CD4-positive, alpha-beta memory T cell (primary cell): ENCODE measurements around the gene LRCOL1. TPM values are rescaled to one million over a fixed set of nuclear protein-coding genes. Genes with fewer than 3 reads are reported as not detected.
A peak's percentile ranks its signal among the peaks of the same experiment; 100 is the strongest.

Experiments
- CTCF ChIA-PET: fragments of 350-600 bp; sonication (Branson Sonifier 250); formaldehyde crosslinking; loops from one replicate; lab custom pipeline; 2021; ENCODE audit warnings: inconsistent platforms; ENCODE audit not compliant: partially characterized antibody; lab: Charles Lee
- POLR2A ChIA-PET: fragments of 350-600 bp; sonication (Branson Sonifier 250); formaldehyde crosslinking; loops from one replicate; lab custom pipeline; 2021; ENCODE audit not compliant: partially characterized antibody; lab: Charles Lee
- DNase-seq, 5 donors: peaks; one replicate each; pipeline versions ENCODE4 v3.0.0 to v3.0.0-alpha.2; 2020 to 2022; ENCODE audit warnings: mixed read lengths in 1 of 5
- H3K27ac ChIP-seq: one replicate; pipeline ENCODE4 v1.7.0; 2013; ENCODE audit warnings: low read depth, low read length
- H3K27me3 ChIP-seq: 2 replicates; pipeline ENCODE4 v1.7.0; 2013; ENCODE audit warnings: mild to moderate bottlenecking, low read length, moderate library complexity; ENCODE audit not compliant: insufficient read depth
- H3K36me3 ChIP-seq: 2 replicates; pipeline ENCODE4 v1.7.0; 2013; ENCODE audit warnings: mild to moderate bottlenecking, low read length, moderate library complexity; ENCODE audit not compliant: insufficient read depth
- H3K4me1 ChIP-seq: 2 replicates; pipeline ENCODE4 v1.7.0; 2013; ENCODE audit warnings: mild to moderate bottlenecking, low read length, moderate library complexity; ENCODE audit not compliant: insufficient read depth
- H3K4me3 ChIP-seq, 2 donors: one replicate each; pipeline ENCODE4 v1.7.0; 2013; ENCODE audit warnings: low read length in 2 of 2, mild to moderate bottlenecking in 1 of 2
- H3K9me3 ChIP-seq, 2 donors: one replicate each; pipeline ENCODE4 v1.7.0; 2013; ENCODE audit warnings: low read length in 2 of 2, control low read depth in 1 of 2; ENCODE audit not compliant: control insufficient read depth in 1 of 2
- H3K27ac Mint-ChIP-seq, 7 donors: one replicate each; pipeline ENCODE4 v1.8.0; 2020 to 2021; ENCODE audit warnings: mixed read lengths in 7 of 7, mild to moderate bottlenecking in 6 of 7, inconsistent platforms in 3 of 7, moderate library complexity in 3 of 7
- H3K27me3 Mint-ChIP-seq, 2 donors: one replicate each; pipeline ENCODE4 v1.8.0; 2020 to 2021; ENCODE audit warnings: mixed read lengths in 2 of 2
- H3K36me3 Mint-ChIP-seq, 2 donors: one replicate each; pipeline ENCODE4 v1.8.0; 2020 to 2021; ENCODE audit warnings: mixed read lengths in 2 of 2, inconsistent platforms in 1 of 2, mild to moderate bottlenecking in 1 of 2
- H3K4me1 Mint-ChIP-seq, 4 donors: one replicate each; pipeline ENCODE4 v1.8.0; 2020 to 2021; ENCODE audit warnings: mixed read lengths in 4 of 4, mild to moderate bottlenecking in 1 of 4
- H3K4me3 Mint-ChIP-seq, 8 donors: one replicate each; pipeline ENCODE4 v1.8.0; 2020 to 2021; ENCODE audit warnings: mixed read lengths in 8 of 8, mild to moderate bottlenecking in 7 of 8, moderate library complexity in 6 of 8, inconsistent platforms in 3 of 8
- H3K9me3 Mint-ChIP-seq, 8 donors: one replicate each; pipeline ENCODE4 v1.8.0; 2020 to 2021; ENCODE audit warnings: mixed read lengths in 8 of 8, mild to moderate bottlenecking in 5 of 8, inconsistent platforms in 3 of 8, moderate library complexity in 1 of 8
- intact Hi-C: fragments of 100-400 bp; cut with micrococcal nuclease; formaldehyde crosslinking; loops from one replicate; pipeline ENCODE4 v1.15.1; 2023
- polyA plus RNA-seq, 2 donors: library from polyadenylated mRNA; unstranded; fragments of 300-500 nt; fragmentation: Illumina TruSeq; gene quantifications; one replicate each; pipeline ENCODE4 v1.2.3, GENCODE V29; 2021
- total RNA-seq, 2 experiments: library from RNA; stranded (reverse); gene quantifications; one replicate each; pipeline ENCODE4 v1.2.3, GENCODE V29; 2021

LRCOL1 gene
- total and polyA plus RNA-seq, 4 experiments from 2014 or later: not detected

DNA sequence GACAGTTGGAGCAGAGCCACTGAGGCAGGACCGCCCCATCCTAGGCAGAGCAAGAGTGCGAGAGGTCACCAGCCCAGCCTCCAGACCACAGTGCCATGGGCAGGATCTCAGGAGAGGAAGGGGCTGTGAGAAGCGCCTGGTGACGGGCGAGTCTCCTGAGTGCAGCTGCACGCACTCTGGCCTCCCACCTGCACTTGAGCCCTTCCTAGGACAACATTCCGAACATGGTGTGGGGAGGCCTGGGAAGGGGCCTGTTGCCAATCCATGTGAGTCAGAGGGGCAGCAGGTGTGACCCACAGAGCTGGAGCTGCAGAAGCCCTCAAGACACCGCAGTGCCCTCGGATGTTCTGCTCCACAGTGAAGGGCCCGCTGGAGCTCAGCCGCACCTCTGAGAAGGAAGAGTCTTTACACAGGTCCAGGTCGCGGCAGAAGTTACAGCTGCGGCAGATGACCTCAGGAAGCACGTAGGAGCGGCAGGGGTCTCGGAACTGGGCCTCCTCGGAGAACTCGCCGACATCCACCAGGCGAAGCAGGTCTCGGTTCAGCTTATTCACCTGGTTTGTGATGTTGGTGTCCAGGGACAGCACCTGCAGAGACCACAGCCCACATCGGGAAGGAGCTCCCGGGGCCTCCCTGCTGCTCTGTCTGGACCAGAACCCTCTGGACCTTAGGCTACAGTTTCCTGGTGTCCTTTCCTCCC lies 15.5 kb upstream of the LRCOL1 start:
- Histone ChIP-seq H3K27ac (no peak overlapping the region), H3K4me3 (no peak overlapping the region), H3K4me1 (no peaks in the 10 kb centered on the region), H3K9me3 (no peaks in the 10 kb centered on the region), H3K36me3 (no peaks in the 10 kb centered on the region), H3K27me3 (no peaks in the 10 kb centered on the region)
- ChIA-PET CTCF (interaction anchor here (0.7 kb wide), 1 partner anchor 10 kb away, joined by 4 read pairs; no protein-coding TSS in a partner anchor), POLR2A (no interaction called here)
- H3K4me3 Mint-ChIP-seq: no peak overlapping the region
- peaks cover 1 to 12% (median 7%) of the 10 kb centered on the region in 4 donors for H3K4me1 Mint-ChIP-seq
- H3K9me3 Mint-ChIP-seq: peaks cover 0 to 2% (median 0%) of the 10 kb centered on the region in 8 donors
- H3K27ac Mint-ChIP-seq: no peak overlapping the region
- DNase-seq: no peak
- intact Hi-C loops: no loop called here
- no peaks in the 10 kb centered on the region for H3K27me3 Mint-ChIP-seq
- peaks cover 19 to 30% of the 10 kb centered on the region in 2 donors for H3K36me3 Mint-ChIP-seq

DNA sequence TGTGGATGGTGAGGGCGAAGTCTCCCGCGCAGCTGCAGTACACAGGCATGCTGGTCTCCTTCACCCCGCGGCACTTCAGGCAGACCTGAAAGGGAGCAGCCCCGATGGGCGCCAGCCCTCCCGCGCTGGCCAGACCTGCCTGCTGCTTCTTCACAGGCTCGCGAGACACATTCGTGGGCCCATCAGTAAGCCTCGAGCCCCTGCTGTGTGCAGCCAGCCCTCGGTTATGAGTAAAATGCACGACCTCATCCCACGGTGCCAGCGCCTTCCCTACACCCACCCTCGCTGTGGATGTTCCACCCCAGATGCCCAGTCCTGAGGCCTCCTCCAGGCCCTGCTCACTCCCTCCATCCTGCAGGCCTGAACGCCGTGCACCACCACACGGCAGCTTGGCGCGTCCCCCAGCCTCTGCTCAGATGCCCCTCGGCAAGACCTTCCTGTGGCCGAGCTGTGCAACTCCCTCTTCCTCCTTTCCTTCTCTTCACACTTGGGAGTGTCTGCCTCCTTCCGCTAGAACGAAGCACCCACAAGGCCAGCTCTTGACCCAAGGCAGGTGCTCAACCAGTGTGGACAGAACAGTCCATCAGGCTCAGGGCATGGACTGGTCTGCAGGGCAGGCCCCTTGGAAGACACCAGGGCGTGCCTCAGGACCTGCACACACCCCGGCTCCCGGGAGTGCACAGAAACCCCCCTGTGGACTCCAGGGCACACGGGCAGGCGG lies 14.7 kb upstream of the LRCOL1 start:
- no peaks in the 10 kb centered on the region for H3K4me1 ChIP-seq
- H3K4me1 Mint-ChIP-seq: peaks cover 1 to 12% (median 7%) of the 10 kb centered on the region in 4 donors
- no peak for DNase-seq
- H3K9me3 Mint-ChIP-seq: peaks cover 0 to 2% (median 0%) of the 10 kb centered on the region in 8 donors
- H3K27me3 Mint-ChIP-seq: no peaks in the 10 kb centered on the region
- H3K9me3 ChIP-seq: no peaks in the 10 kb centered on the region
- peak overlapping the region in 1 of 8 donors; percentile 5 for H3K4me3 Mint-ChIP-seq
- CTCF ChIA-PET: interaction anchor here (0.7 kb wide), 1 partner anchor 9 kb away, joined by 4 read pairs; no protein-coding TSS in a partner anchor
- intact Hi-C loops: no loop called here
- H3K27me3 ChIP-seq: no peaks in the 10 kb centered on the region
- POLR2A ChIA-PET: no interaction called here
- H3K36me3 ChIP-seq: no peaks in the 10 kb centered on the region
- no peak overlapping the region for H3K4me3 ChIP-seq
- peaks cover 11 to 24% of the 10 kb centered on the region in 2 donors for H3K36me3 Mint-ChIP-seq
- H3K27ac Mint-ChIP-seq: peak overlapping the region in 3 of 7 donors; percentile 19 to 40 (median 29)
- H3K27ac ChIP-seq: no peak overlapping the region

DNA sequence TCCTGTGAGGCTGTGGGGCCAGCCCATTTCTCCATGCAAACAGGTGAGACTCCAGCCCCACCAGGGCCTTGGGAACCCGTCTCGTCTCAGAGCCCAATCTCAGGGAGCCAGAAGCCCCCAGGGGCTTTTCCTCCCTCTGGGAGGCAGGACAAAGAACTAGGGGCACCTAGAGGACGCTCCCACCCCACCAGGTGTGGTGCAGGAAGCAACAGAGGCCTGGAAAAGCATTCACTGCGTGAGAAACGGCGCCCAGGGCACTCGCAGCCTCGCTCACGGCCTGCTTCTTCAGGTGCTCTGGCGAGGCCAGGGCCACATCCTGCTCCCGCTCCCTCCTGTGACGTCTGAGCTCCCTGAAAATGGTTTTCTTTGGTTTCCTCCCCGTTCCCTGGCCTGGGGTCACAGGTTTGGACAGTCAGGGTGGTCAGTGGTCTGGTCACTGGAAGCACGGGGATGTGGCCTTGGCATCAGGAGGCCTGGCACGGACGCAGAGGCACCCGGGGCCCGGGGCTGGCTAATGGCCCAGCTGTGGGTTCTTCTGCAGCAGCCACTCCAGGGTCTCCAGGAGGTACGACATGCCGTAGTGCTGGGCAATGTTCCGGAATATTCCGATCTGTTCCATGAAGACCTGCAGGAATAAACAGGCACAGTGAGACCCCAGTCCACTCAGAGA lies 13.9 kb upstream of the LRCOL1 start:
- no peaks in the 10 kb centered on the region for H3K27me3 ChIP-seq
- Mint-ChIP-seq H3K27me3 (no peaks in the 10 kb centered on the region), H3K4me3 (no peak overlapping the region), H3K4me1 (peaks cover 1 to 12% (median 7%) of the 10 kb centered on the region in 4 donors), H3K9me3 (peaks cover 0 to 2% (median 0%) of the 10 kb centered on the region in 8 donors), H3K36me3 (peaks cover 4 to 18% of the 10 kb centered on the region in 2 donors), H3K27ac (no peak overlapping the region)
- H3K36me3 ChIP-seq: no peaks in the 10 kb centered on the region
- H3K4me3 ChIP-seq: no peak overlapping the region
- CTCF ChIA-PET: no interaction called here
- DNase-seq: no peak
- no peak overlapping the region for H3K27ac ChIP-seq
- H3K9me3 ChIP-seq: no peaks in the 10 kb centered on the region
- POLR2A ChIA-PET: no interaction called here
- intact Hi-C loops: no loop called here
- no peaks in the 10 kb centered on the region for H3K4me1 ChIP-seq

DNA sequence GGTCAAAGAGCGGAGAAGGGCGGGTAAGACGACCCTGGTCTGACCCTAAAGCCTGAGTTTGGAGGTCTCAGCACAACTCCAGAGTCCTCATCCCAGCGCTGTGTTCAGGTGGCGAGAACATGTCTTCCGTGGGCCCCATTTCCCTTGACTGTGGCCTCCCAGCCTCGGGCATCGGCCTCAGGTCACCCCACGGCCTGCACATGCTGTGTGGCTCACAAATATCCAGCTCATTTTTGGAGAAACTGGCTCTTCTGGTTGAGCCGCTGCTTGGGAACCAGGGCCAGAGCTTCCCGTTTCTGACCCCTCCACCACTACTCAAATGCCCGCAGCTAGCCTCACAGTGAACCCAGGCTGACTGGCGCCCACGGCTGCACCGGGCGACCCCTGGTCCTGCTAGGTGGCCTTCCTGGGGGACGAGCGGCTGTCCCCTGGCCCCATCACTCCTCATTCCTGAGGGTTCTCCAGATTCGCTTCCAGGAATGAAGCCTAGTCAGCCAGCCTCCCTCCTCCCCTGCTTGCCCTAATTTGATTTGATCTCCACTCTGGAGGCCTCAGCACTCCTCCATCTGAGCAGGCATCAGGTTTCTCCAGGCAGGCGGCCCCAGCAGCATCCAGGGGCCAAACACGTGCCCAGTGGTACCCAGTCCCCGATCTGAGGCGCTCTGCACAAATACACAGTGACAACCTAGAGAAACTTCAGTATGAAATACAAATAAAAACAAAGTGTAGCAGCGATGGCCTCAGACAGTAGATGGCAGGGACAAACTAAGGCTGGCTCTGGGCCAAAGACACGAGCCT lies 12.9 kb upstream of the LRCOL1 start:
- ChIA-PET CTCF (no interaction called here), POLR2A (no interaction called here)
- Histone ChIP-seq H3K36me3 (no peaks in the 10 kb centered on the region), H3K4me1 (no peaks in the 10 kb centered on the region), H3K27me3 (no peaks in the 10 kb centered on the region), H3K9me3 (no peaks in the 10 kb centered on the region), H3K27ac (no peak overlapping the region), H3K4me3 (no peak overlapping the region)
- Mint-ChIP-seq H3K36me3 (peaks cover 4 to 14% of the 10 kb centered on the region in 2 donors), H3K27ac (peak overlapping the region in 5 of 7 donors; percentile 32 to 77 (median 66)), H3K4me1 (peaks cover 1 to 12% (median 6%) of the 10 kb centered on the region in 4 donors), H3K9me3 (peaks cover 0 to 2% (median 0%) of the 10 kb centered on the region in 8 donors), H3K4me3 (peak overlapping the region in 1 of 8 donors; percentile 31), H3K27me3 (no peaks in the 10 kb centered on the region)
- DNase-seq: no peak
- intact Hi-C loops: no loop called here

DNA sequence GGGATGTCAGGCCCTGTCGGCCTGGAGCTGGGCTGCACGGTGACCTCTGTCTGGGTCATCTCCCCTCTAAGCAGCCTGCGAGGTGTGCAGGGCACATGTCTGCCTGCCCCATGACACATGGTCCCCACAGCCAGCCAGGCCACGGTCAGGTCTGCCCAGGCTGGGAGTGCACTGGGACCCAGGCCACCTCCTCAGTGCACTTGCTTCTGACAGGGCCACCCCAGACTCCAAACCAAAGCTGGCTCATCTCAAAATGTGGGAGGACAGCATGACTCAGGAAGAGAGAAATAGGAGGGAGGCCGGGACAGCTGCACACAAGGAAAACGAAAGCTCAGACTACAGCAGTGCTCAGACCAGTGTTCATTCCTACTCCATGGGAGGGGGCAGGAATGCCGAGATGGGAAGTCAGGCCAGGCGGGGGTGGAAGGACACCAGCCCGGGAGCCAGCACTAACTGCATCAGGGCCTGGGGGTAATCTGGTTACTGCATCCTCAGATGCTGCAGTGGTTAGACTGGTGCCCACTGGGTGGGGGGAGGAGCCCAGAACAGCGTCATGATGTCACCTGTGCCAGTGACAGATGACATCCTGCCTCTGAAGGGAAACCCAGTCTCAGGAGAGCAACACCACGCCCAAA lies 12.2 kb upstream of the LRCOL1 start:
- H3K27me3 ChIP-seq: peaks cover 4% of the 10 kb centered on the region
- ChIA-PET CTCF (no interaction called here), POLR2A (no interaction called here)
- Mint-ChIP-seq H3K27me3 (peaks cover 3 to 5% of the 10 kb centered on the region in 2 donors), H3K4me1 (peaks cover 7 to 19% (median 11%) of the 10 kb centered on the region in 4 donors), H3K4me3 (peak overlapping the region in 1 of 8 donors; percentile 31), H3K9me3 (peaks cover 0 to 5% (median 0%) of the 10 kb centered on the region in 8 donors), H3K27ac (peak overlapping the region in 6 of 7 donors; percentile 17 to 77 (median 57)), H3K36me3 (peaks cover 4 to 14% of the 10 kb centered on the region in 2 donors)
- no peak for DNase-seq
- no peaks in the 10 kb centered on the region for H3K9me3 ChIP-seq
- H3K4me1 ChIP-seq: no peaks in the 10 kb centered on the region
- intact Hi-C loops: no loop called here
- H3K27ac ChIP-seq: no peak overlapping the region
- H3K4me3 ChIP-seq: no peak overlapping the region
- H3K36me3 ChIP-seq: no peaks in the 10 kb centered on the region

DNA sequence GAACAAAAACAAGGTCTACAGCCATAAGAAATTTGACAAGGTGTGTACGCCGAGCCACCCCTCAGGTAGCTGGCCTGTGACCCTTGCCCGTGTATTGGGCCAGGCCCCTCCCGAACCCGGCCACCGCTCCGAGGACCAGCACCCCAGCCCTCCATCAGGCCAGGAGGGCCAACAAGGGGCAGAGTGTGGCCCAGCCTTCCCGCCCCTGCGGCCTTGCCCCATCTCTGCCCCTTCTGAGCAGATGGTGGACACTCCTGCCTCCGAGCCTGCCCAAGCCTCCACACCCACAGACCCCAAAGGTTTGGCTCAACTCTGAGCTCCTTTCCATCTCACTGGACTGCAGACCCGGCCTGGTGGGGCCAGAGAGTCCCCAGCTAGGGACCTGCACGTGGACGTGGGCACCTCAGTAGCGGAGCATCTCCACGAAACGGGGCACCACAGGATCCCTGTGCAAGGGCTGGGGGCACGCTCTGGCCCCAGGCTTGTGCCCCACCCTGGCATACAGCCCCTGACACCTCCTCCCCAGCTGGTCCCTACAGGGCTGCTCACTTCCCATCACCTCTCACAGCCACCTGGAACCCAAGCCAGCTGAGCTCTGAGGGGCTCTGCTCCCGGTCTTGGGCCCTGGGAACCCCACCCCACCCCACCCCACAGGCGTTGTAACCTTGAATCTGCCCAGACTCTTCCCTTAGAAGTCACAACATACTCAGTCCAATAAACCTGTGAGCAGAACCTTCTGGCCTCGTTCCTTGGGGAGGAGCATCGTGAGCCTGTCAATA lies 11.5 kb upstream of the LRCOL1 start:
- ChIA-PET CTCF (no interaction called here), POLR2A (no interaction called here)
- Mint-ChIP-seq H3K36me3 (peaks cover 4 to 14% of the 10 kb centered on the region in 2 donors), H3K4me3 (no peak overlapping the region), H3K9me3 (peaks cover 0 to 13% (median 4%) of the 10 kb centered on the region in 8 donors), H3K27me3 (peaks cover 7 to 9% of the 10 kb centered on the region in 2 donors), H3K4me1 (peaks cover 7 to 20% (median 12%) of the 10 kb centered on the region in 4 donors), H3K27ac (peak overlapping the region in 1 of 7 donors; percentile 48)
- Histone ChIP-seq H3K4me3 (no peak overlapping the region), H3K9me3 (no peaks in the 10 kb centered on the region), H3K4me1 (no peaks in the 10 kb centered on the region), H3K36me3 (no peaks in the 10 kb centered on the region), H3K27me3 (peaks cover 10% of the 10 kb centered on the region), H3K27ac (no peak overlapping the region)
- intact Hi-C loops: no loop called here
- no peak for DNase-seq
